H9 (cell line): ENCODE data around the gene HOXD10. TPM values are rescaled to one million over a fixed set of nuclear protein-coding genes. Genes with fewer than 3 reads are reported as not detected.

Source experiments
- DNase-seq: peaks from one replicate; pipeline ENCODE4 v3.0.0-alpha.2; 2017
- H2AFZ ChIP-seq: one replicate; pipeline ENCODE4 v1.6.1; 2013; ENCODE audit warnings: mild to moderate bottlenecking, low read length, control low read depth, moderate library complexity
- H2AK5ac ChIP-seq: 2 replicates; pipeline ENCODE4 v1.6.1; 2013; ENCODE audit warnings: low read length, control low read depth, mixed read lengths; ENCODE audit not compliant: insufficient read length
- H2BK120ac ChIP-seq: one replicate; pipeline ENCODE4 v1.6.1; 2013; ENCODE audit warnings: low read depth, mild to moderate bottlenecking, low read length, control low read depth, inconsistent platforms; ENCODE audit not compliant: poor library complexity, severe bottlenecking
- H2BK12ac ChIP-seq: 2 replicates; pipeline ENCODE4 v1.6.1; 2013; ENCODE audit warnings: low read length, control low read depth, mixed read lengths, low read depth; ENCODE audit not compliant: insufficient read length
- H2BK15ac ChIP-seq: 2 replicates; pipeline ENCODE4 v1.6.1; 2013; ENCODE audit warnings: low read depth, low read length, control low read depth
- H2BK20ac ChIP-seq: one replicate; pipeline ENCODE4 v1.6.1; 2013; ENCODE audit warnings: low read depth, mild to moderate bottlenecking, low read length, control low read depth, inconsistent platforms; ENCODE audit not compliant: poor library complexity, severe bottlenecking
- H2BK5ac ChIP-seq: 2 replicates; pipeline ENCODE4 v1.6.1; 2013; ENCODE audit warnings: low read length, control low read depth, mixed read lengths; ENCODE audit not compliant: insufficient read length
- H3K14ac ChIP-seq: 2 replicates; pipeline ENCODE4 v1.6.1; 2013; ENCODE audit warnings: low read length, control low read depth; ENCODE audit not compliant: insufficient read depth
- H3K18ac ChIP-seq: 2 replicates; pipeline ENCODE4 v1.6.1; 2013; ENCODE audit warnings: low read depth, mild to moderate bottlenecking, mixed read lengths, low read length, control low read depth; ENCODE audit not compliant: insufficient read length
- H3K23ac ChIP-seq: 2 replicates; pipeline ENCODE4 v1.6.1; 2013; ENCODE audit warnings: low read length, control low read depth, mixed read lengths, low read depth; ENCODE audit not compliant: insufficient read length
- H3K23me2 ChIP-seq: 2 replicates; pipeline ENCODE4 v1.6.1; 2013; ENCODE audit warnings: low read depth, mild to moderate bottlenecking, mixed read lengths, low read length, control low read depth; ENCODE audit not compliant: insufficient read length, poor library complexity, severe bottlenecking
- H3K27ac ChIP-seq: 2 replicates; pipeline ENCODE4 v1.5.1; 2013; ENCODE audit warnings: low read length, control low read depth, mixed read lengths, low read depth; ENCODE audit not compliant: insufficient read length
- H3K27me3 ChIP-seq: 2 replicates; pipeline ENCODE4 v1.6.1; 2013; ENCODE audit warnings: low read length, control low read depth, inconsistent platforms; ENCODE audit not compliant: insufficient read depth
- H3K4ac ChIP-seq: 2 replicates; pipeline ENCODE4 v1.6.1; 2013; ENCODE audit warnings: low read depth, mild to moderate bottlenecking, control low read depth, inconsistent platforms, low read length, moderate library complexity
- H3K4me1 ChIP-seq: 2 replicates; pipeline ENCODE4 v1.6.1; 2013; ENCODE audit warnings: low read length, control low read depth, inconsistent platforms; ENCODE audit not compliant: insufficient read depth
- H3K4me2 ChIP-seq: 2 replicates; pipeline ENCODE4 v1.6.1; 2013; ENCODE audit warnings: low read length, control low read depth, mixed read lengths; ENCODE audit not compliant: insufficient read length, insufficient read depth
- H3K56ac ChIP-seq: 2 replicates; pipeline ENCODE4 v1.6.1; 2013; ENCODE audit warnings: low read depth, mild to moderate bottlenecking, mixed read lengths, low read length, control low read depth; ENCODE audit not compliant: insufficient read length
- H3K79me1 ChIP-seq: 2 replicates; pipeline ENCODE4 v1.6.1; 2013; ENCODE audit warnings: low read depth, mild to moderate bottlenecking, moderate library complexity, low read length, control low read depth, inconsistent platforms; ENCODE audit not compliant: insufficient read depth, poor library complexity, severe bottlenecking
- H3K79me2 ChIP-seq: 2 replicates; pipeline ENCODE4 v1.6.1; 2013; ENCODE audit warnings: low read length, control low read depth, inconsistent platforms; ENCODE audit not compliant: insufficient read depth
- H3K9ac ChIP-seq: 2 replicates; pipeline ENCODE4 v1.6.1; 2013; ENCODE audit warnings: low read length, control low read depth, mixed read lengths; ENCODE audit not compliant: insufficient read length; ENCODE audit errors: extremely low read depth
- H3K9me3 ChIP-seq: one replicate; pipeline ENCODE4 v1.6.1; 2013; ENCODE audit warnings: low read depth, low read length, inconsistent platforms; ENCODE audit not compliant: control insufficient read depth
- H3T11ph ChIP-seq: one replicate; pipeline ENCODE4 v1.6.1; 2013; ENCODE audit warnings: mild to moderate bottlenecking, low read length, control low read depth, inconsistent platforms
- H4K20me1 ChIP-seq: one replicate; pipeline ENCODE4 v1.6.1; 2013; ENCODE audit not compliant: control insufficient read depth, insufficient read length, insufficient read depth
- H4K5ac ChIP-seq: 2 replicates; pipeline ENCODE4 v1.6.1; 2013; ENCODE audit warnings: low read depth, mild to moderate bottlenecking, mixed read lengths, low read length, control low read depth; ENCODE audit not compliant: insufficient read length
- H4K8ac ChIP-seq: replicated peaks from 2 replicates; pipeline ENCODE4 v1.6.1; 2013; ENCODE audit warnings: low read length, control low read depth, mixed read lengths, low read depth; ENCODE audit not compliant: insufficient read length
- H4K91ac ChIP-seq: 2 replicates; pipeline ENCODE4 v1.6.1; 2013; ENCODE audit warnings: low read depth, mild to moderate bottlenecking, moderate library complexity, mixed read lengths, low read length, control low read depth; ENCODE audit not compliant: insufficient read length
- H3K27ac Mint-ChIP-seq, 3 experiments: 2 replicates in 2 of 3; 3 replicates in 1 of 3; pipeline ENCODE4 v1.8.0; 2020 to 2021; ENCODE audit warnings: mixed read lengths in 3 of 3, mild to moderate bottlenecking in 1 of 3, moderate library complexity in 1 of 3
- H3K27me3 Mint-ChIP-seq: 2 replicates; pipeline ENCODE4 v1.8.0; 2021; ENCODE audit warnings: low read depth, mild to moderate bottlenecking, moderate library complexity, mixed read lengths
- H3K36me3 Mint-ChIP-seq, 3 experiments: 2 replicates in 2 of 3; 3 replicates in 1 of 3; pipeline ENCODE4 v1.8.0; 2020 to 2021; ENCODE audit warnings: low read depth in 3 of 3, mixed read lengths in 3 of 3; ENCODE audit not compliant: insufficient read depth in 1 of 3
- H3K4me1 Mint-ChIP-seq, 2 experiments: 2 replicates each; pipeline ENCODE4 v1.8.0; 2020; ENCODE audit warnings: mixed read lengths in 2 of 2
- H3K4me3 Mint-ChIP-seq, 2 experiments: 2 replicates in 1 of 2; 3 replicates in 1 of 2; pipeline ENCODE4 v1.8.0; 2020 to 2021; ENCODE audit warnings: mild to moderate bottlenecking in 2 of 2, mixed read lengths in 2 of 2, moderate library complexity in 1 of 2
- H3K9me3 Mint-ChIP-seq, 2 experiments: 2 replicates in 1 of 2; 3 replicates in 1 of 2; pipeline ENCODE4 v1.8.0; 2020; ENCODE audit warnings: mild to moderate bottlenecking in 2 of 2, mixed read lengths in 2 of 2, moderate library complexity in 1 of 2
- WGBS: extraction: QIAGEN DNeasy Blood & Tissue Kit; methylation state at CpG from one replicate; pipeline ENCODE4 v1.1.7; 2013; ENCODE audit warnings: missing lambda C conversion rate, low lambda C conversion rate, mixed read lengths; ENCODE audit not compliant: insufficient read length; ENCODE audit errors: extremely low coverage; 5-methylcytosine and 5-hydroxymethylcytosine counted together
- total RNA-seq: library from RNA; stranded (reverse); gene quantifications from 2 replicates; pipeline ENCODE4 v1.2.1, GENCODE V29; 2021
- TF ChIP-seq, protein P1 (sequence below): fragments of 200-600 bp; sonication (generic); conservative IDR thresholded peaks from 3 replicates; pipeline ENCODE4 v1.8.0; 2021; ENCODE audit warnings: antibody characterized with exemption, mild to moderate bottlenecking

HOXD10 gene
- total RNA-seq, 1 experiment from 2014 or later, result not detected

DNA sequence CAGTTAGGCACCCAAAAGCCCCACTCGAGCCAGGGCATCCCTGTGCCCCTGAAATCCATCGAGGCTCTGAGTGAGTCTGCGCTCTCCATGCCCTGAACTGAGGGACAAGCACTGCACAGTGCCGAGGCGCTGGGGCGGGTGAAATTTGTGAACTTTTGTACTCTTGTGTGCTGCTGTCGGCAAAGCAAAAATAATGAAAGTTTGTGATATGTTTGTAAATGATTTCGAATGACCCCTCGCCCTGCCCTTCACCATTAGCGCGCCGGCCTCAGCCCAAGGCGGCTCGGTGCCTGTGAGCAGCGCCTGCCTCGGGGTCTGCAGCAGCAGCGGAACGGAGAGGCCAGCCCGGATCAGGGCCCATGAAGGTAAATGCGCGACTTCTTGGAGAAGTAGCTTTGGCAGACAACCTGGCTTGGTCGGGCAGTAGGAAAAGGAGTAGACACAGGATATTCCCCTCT lies 32.9 kb downstream of the HOXD10 start:
- no peak overlapping the region for H3K9ac ChIP-seq
- no peak overlapping the region for H3K4me2 ChIP-seq
- no peaks in the 10 kb centered on the region for H3K9me3 ChIP-seq
- no peaks in the 10 kb centered on the region; the same call in 1 of the 2 replicates for H3K4me1 ChIP-seq
- no peaks in the 10 kb centered on the region for H3K79me2 ChIP-seq
- H3K23me2 ChIP-seq, result no peaks in the 10 kb centered on the region
- no peak overlapping the region for H4K5ac ChIP-seq
- TF ChIP-seq, protein P1, sequence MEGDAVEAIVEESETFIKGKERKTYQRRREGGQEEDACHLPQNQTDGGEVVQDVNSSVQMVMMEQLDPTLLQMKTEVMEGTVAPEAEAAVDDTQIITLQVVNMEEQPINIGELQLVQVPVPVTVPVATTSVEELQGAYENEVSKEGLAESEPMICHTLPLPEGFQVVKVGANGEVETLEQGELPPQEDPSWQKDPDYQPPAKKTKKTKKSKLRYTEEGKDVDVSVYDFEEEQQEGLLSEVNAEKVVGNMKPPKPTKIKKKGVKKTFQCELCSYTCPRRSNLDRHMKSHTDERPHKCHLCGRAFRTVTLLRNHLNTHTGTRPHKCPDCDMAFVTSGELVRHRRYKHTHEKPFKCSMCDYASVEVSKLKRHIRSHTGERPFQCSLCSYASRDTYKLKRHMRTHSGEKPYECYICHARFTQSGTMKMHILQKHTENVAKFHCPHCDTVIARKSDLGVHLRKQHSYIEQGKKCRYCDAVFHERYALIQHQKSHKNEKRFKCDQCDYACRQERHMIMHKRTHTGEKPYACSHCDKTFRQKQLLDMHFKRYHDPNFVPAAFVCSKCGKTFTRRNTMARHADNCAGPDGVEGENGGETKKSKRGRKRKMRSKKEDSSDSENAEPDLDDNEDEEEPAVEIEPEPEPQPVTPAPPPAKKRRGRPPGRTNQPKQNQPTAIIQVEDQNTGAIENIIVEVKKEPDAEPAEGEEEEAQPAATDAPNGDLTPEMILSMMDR, result no peak
- no CpG with 5 or more reads among the region's 22 CpGs for WGBS
- no peak overlapping the region for H3K14ac ChIP-seq
- H4K20me1 ChIP-seq, result no peaks in the 10 kb centered on the region
- H3K23ac ChIP-seq, result no peak overlapping the region
- no peak overlapping the region for H4K91ac ChIP-seq
- no peak overlapping the region for H3T11ph ChIP-seq
- no peak for DNase-seq
- no peak overlapping the region for H2BK20ac ChIP-seq
- H3K27me3 ChIP-seq, result peaks cover 99% of the 10 kb centered on the region
- H2BK12ac ChIP-seq, result no peak overlapping the region
- H3K18ac ChIP-seq, result no peak overlapping the region
- no peak overlapping the region for H2BK120ac ChIP-seq
- no peak overlapping the region for H2AK5ac ChIP-seq
- no peak overlapping the region for H3K27ac Mint-ChIP-seq
- H3K4me3 Mint-ChIP-seq, result no peak overlapping the region; a peak in 1 of 5 replicates
- H2BK5ac ChIP-seq, result no peak overlapping the region
- no peak overlapping the region for H4K8ac ChIP-seq
- peaks cover 100% of the 10 kb centered on the region for H3K27me3 Mint-ChIP-seq
- no peak overlapping the region for H3K4ac ChIP-seq
- H3K79me1 ChIP-seq, result no peaks in the 10 kb centered on the region
- H3K4me1 Mint-ChIP-seq, result peaks cover 2 to 21% of the 10 kb centered on the region in 2 experiments; a peak in 3 of 4 replicates
- peaks cover 4 to 8% of the 10 kb centered on the region in 2 experiments; a peak in 3 of 5 replicates for H3K9me3 Mint-ChIP-seq
- no peak overlapping the region for H3K27ac ChIP-seq
- H3K36me3 Mint-ChIP-seq, result no peaks in the 10 kb centered on the region; a peak in 1 of 7 replicates
- H3K56ac ChIP-seq, result no peak overlapping the region
- no peak overlapping the region for H2BK15ac ChIP-seq
- H2AFZ ChIP-seq, result no peak overlapping the region
